Measurements from ENCODE around the gene SYNE1.

DNA sequence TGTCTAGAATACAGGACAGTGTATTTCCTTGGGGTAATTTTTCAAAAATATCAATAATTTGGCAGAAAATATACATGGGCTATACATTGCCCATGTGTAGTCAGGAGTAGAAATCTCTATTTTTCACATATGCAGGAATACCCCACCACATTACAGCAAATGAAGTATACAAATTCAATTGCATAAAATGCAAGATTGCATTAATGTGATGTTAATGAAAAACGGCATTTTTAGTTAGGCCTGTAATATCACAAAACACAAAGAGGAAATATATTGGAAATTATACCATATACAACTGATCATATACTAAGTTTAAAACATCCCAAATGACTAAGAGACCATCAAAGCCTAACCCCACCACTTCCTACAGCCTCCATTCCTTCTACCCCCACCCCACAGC, 154.9 kb downstream of the SYNE1 start:
- TF ChIP-seq, protein P1, sequence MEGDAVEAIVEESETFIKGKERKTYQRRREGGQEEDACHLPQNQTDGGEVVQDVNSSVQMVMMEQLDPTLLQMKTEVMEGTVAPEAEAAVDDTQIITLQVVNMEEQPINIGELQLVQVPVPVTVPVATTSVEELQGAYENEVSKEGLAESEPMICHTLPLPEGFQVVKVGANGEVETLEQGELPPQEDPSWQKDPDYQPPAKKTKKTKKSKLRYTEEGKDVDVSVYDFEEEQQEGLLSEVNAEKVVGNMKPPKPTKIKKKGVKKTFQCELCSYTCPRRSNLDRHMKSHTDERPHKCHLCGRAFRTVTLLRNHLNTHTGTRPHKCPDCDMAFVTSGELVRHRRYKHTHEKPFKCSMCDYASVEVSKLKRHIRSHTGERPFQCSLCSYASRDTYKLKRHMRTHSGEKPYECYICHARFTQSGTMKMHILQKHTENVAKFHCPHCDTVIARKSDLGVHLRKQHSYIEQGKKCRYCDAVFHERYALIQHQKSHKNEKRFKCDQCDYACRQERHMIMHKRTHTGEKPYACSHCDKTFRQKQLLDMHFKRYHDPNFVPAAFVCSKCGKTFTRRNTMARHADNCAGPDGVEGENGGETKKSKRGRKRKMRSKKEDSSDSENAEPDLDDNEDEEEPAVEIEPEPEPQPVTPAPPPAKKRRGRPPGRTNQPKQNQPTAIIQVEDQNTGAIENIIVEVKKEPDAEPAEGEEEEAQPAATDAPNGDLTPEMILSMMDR (IDR thresholded peaks at IDR 0.05), result no peak
- no peak for TF ChIP-seq POLR2A (IDR thresholded peaks at IDR 0.05)
